HL-60 (cell line): ENCODE results near the gene RASSF1.

Experiments used
- DNase-seq, 2 experiments: peaks; one replicate each; pipeline ENCODE4 v3.0.0-alpha.2; 2010 to 2020; ENCODE audit warnings: low read depth in 1 of 2, low spot score in 1 of 2
- H3K27ac ChIP-seq: fragments of 250-450 bp; sonication (Bioruptor Pico); replicated peaks from 2 replicates; pipeline ENCODE4 v1.5.1; 2020; ENCODE audit warnings: mild to moderate bottlenecking, moderate library complexity
- H3K27me3 ChIP-seq: fragments of 250-450 bp; sonication (Bioruptor Pico); 2 replicates; pipeline ENCODE4 v1.5.1; 2021; ENCODE audit warnings: mild to moderate bottlenecking, moderate library complexity; ENCODE audit not compliant: insufficient read depth, poor library complexity, severe bottlenecking
- H3K4me3 ChIP-seq: replicated peaks from 2 replicates; pipeline ENCODE4 v1.5.1; 2011; ENCODE audit warnings: mild to moderate bottlenecking, control low read depth, low read length; ENCODE audit not compliant: insufficient read depth
- CTCF ChIP-seq: IDR thresholded peaks from one replicate; pipeline ENCODE4 v1.5.1; 2011; ENCODE audit warnings: low read length, control low read depth, inconsistent platforms; ENCODE audit not compliant: insufficient read depth
- GABPA ChIP-seq: IDR thresholded peaks from 2 replicates; pipeline ENCODE4 v1.6.1; 2012; ENCODE audit warnings: low read depth
- POLR2AphosphoS5 ChIP-seq: IDR thresholded peaks from 2 replicates; pipeline ENCODE4 v1.6.1; 2012; ENCODE audit warnings: low read depth
- REST ChIP-seq: IDR thresholded peaks from 2 replicates; pipeline ENCODE4 v1.6.1; 2012; ENCODE audit warnings: low read depth; ENCODE audit not compliant: insufficient replicate concordance
- SPI1 ChIP-seq: IDR thresholded peaks from 2 replicates; pipeline ENCODE4 v1.6.1; 2012; ENCODE audit warnings: low read depth, mild to moderate bottlenecking, borderline replicate concordance

RASSF1 gene

DNA sequence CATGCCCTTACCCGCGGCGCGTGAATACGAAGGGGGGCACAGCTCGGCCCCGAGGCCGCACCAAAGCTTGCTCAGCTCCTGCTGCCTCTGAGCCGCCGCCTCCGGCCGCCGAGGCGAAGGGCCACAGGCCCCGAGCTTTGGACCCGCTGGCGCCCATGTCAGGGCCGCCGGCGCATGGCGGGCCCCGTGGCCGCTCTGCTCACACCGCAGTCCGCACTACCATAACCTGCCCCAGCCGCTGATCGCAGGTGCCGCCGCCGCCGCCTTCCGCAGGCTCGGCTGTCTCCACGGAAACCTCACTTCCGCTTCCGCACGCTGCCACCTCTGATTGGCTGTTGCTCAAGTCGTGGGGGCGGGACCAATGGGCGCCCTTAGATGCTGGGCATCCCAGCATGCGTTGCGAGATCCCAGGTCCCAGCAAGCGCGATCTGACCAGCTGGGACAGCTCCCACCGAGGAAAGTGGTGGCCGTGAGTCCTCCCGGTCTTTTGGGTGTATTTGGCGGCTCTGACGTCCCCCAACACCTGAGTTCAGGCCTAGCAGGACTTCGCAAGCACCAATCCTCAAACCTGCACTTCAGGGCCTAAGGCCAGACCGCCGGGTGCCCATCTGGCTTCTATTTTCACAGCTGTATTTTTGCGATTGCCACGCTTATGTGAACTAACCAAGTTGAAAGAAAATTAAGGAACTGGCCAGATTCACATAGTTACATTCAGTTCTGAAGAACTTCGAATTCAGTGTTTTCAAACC is 12.5 kb downstream of the RASSF1 start, which contains the start of gene TUSC2:
Gene TUSC2, minus strand, starts transcription at position 281 of the 749 bp plus-strand sequence. Its CDS starts 124 bp downstream, at position 157.
- Histone ChIP-seq H3K27ac (peak within 1 kb of the TSS; percentile 75), H3K27me3 (no peaks in the 10 kb centered on the region), H3K4me3 (peak within 1 kb of the TSS; percentile 94)
- DNase-seq, result peak; percentile 97 to 98
- no peak for TF ChIP-seq CTCF
- peak; percentile 47 for TF ChIP-seq REST
- peak; percentile 89 for TF ChIP-seq SPI1
- peak; percentile 55; the same call in 1 of the 2 replicates for TF ChIP-seq POLR2AphosphoS5
- peak; percentile 88 for TF ChIP-seq GABPA

DNA sequence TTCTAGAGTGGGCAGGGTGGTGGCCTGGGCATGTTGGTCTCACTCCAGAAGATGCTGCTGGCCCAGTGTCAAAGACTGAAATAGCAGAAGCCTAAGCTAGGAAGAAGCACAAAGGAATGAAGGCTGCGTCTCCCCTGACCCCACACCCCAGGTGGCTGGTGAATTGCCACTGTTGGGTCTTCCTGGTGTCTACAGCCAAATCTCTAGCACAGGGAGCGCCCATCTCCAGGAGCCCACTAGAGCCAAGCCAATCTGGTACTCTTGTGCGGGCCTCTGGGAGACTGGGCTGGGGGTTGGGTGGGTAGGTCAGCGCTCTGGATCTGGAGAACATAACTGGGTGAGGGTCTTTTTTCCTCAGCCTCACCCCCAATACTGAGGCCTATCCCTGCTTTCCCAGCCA is 13.5 kb downstream of the RASSF1 start:
- TF ChIP-seq REST (no peak), GABPA (no peak), POLR2AphosphoS5 (no peak), SPI1 (no peak), CTCF (no peak)
- Histone ChIP-seq H3K4me3 (peak overlapping the region; percentile 94), H3K27ac (peak overlapping the region; percentile 75), H3K27me3 (no peaks in the 10 kb centered on the region)
- DNase-seq, result no peak

DNA sequence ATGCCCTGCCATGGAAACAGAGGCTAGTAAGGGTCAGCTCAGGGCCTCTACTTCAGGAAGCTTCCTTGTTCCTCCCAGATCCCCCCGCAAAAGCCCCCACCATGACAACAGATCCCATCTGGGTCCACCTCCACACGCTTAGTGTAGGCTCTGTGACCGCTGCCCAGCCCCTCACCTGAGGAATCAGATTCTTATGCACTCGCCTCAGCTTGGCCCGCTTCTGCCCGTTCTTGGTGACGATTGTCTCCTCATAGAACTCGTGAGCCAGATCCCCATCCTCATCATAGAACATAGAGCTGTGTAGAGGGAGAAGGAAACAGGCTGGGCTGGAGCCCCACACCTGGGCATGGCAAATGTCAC is 14.5 kb downstream of the RASSF1 start:
- no peak for DNase-seq
- no peaks in the 10 kb centered on the region for H3K27me3 ChIP-seq
- TF ChIP-seq GABPA (no peak), SPI1 (no peak), CTCF (no peak), POLR2AphosphoS5 (no peak), REST (no peak)
- peak overlapping the region; percentile 50 for H3K27ac ChIP-seq
- H3K4me3 ChIP-seq, result no peak overlapping the region
